ENCODE data around the gene SYT14.

DNA sequence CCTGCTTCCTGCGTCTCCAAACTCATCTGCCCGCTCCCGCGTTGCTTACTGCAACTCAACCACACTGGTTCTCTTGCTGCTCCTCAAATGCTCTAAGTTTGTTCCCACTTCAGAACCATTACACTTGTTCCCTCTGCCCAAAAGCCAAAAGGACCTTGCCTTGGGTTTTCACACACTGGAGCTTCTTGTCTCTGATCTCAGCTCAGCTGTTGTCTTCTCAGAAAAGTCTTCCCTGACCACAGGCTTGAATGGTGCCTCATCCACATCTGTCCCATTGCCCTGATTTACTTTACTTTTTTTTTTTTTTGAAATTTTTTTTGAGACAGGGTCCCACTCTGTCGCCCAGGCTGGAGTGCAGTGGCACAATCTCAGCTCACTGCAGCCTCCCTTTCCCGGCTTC lies 44.3 kb upstream of the SYT14 start:
- TF ChIP-seq, protein P1, sequence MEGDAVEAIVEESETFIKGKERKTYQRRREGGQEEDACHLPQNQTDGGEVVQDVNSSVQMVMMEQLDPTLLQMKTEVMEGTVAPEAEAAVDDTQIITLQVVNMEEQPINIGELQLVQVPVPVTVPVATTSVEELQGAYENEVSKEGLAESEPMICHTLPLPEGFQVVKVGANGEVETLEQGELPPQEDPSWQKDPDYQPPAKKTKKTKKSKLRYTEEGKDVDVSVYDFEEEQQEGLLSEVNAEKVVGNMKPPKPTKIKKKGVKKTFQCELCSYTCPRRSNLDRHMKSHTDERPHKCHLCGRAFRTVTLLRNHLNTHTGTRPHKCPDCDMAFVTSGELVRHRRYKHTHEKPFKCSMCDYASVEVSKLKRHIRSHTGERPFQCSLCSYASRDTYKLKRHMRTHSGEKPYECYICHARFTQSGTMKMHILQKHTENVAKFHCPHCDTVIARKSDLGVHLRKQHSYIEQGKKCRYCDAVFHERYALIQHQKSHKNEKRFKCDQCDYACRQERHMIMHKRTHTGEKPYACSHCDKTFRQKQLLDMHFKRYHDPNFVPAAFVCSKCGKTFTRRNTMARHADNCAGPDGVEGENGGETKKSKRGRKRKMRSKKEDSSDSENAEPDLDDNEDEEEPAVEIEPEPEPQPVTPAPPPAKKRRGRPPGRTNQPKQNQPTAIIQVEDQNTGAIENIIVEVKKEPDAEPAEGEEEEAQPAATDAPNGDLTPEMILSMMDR (conservative IDR thresholded peaks at IDR 0.05), result no peak
- TF ChIP-seq EZH2 (IDR thresholded peaks at IDR 0.05; ENCODE audit: low read depth), result no peak
